IPS-15b (cell line): ENCODE measurements around the gene ARMC8.
"Not testable (repeated sequence)": the region's sequence is repeated elsewhere in the genome, so short reads cannot be mapped to it uniquely, and the experiment has no call there.

Source experiments
- H3K27me3 ChIP-seq: one replicate; pipeline ENCODE4 v1.6.1; 2013; ENCODE audit warnings: low read length; ENCODE audit not compliant: control insufficient read depth, insufficient read depth
- H3K36me3 ChIP-seq: one replicate; pipeline ENCODE4 v1.6.1; 2013; ENCODE audit warnings: low read length; ENCODE audit not compliant: control insufficient read depth, insufficient read depth
- H3K4me1 ChIP-seq: one replicate; pipeline ENCODE4 v1.6.1; 2013; ENCODE audit warnings: mild to moderate bottlenecking, low read length; ENCODE audit not compliant: control insufficient read depth, insufficient read depth
- H3K4me3 ChIP-seq: one replicate; pipeline ENCODE4 v1.5.1; 2013; ENCODE audit warnings: low read depth, low read length
- H3K9ac ChIP-seq: one replicate; pipeline ENCODE4 v1.6.1; 2013; ENCODE audit warnings: low read depth, mild to moderate bottlenecking, low read length
- H3K9me3 ChIP-seq: one replicate; pipeline ENCODE4 v1.6.1; 2013; ENCODE audit warnings: mild to moderate bottlenecking, low read length; ENCODE audit not compliant: control insufficient read depth, insufficient read depth

Gene ARMC8

DNA sequence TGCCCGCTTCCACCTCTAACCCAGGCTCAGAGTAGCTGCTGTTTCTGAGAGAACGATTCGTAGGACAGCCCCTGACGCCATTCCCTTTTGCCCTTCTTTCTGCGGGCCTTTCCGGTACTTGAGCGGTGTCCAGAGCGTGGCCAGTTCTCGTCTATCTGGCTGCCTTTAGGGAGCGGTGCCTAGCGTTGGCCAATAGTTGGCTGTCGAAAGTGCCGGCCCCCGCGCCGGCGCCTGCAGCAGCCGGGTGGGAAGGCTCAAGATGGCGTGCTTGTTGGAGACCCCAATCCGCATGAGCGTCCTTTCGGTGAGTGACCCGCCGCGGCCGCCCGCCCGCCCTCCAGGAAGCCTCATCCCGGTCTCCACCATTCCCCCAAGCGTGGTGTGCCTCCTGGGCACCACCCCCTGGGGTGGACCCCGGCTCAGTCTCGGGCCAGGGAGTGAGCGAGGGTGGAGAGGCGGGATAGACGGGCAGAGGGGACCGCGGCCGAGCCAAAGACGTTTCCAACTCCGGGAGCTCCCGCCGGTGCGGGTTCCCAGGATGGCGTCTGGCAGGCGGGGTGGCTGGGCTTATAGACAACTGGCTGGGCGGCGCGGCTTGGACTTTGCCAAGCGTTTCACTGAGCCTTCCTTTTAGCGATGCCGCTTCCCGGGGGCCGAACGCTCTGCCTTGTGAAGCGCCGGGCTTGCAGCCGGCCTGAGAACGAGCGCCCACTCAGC lies at the start of gene ARMC8:
ARMC8 (plus strand) TSS at position 6 of the 717 bp plus-strand sequence; CDS start at position 260, 254 bp downstream.
- H3K9ac ChIP-seq, result peak within 1 kb of the TSS; percentile 84
- H3K4me1 ChIP-seq, result peaks cover 9% of the 10 kb centered on the region
- H3K9me3 ChIP-seq, result no peaks in the 10 kb centered on the region
- H3K4me3 ChIP-seq, result peak within 1 kb of the TSS; percentile 66
- peaks cover 3% of the 10 kb centered on the region for H3K36me3 ChIP-seq
- peaks cover 20% of the 10 kb centered on the region for H3K27me3 ChIP-seq

DNA sequence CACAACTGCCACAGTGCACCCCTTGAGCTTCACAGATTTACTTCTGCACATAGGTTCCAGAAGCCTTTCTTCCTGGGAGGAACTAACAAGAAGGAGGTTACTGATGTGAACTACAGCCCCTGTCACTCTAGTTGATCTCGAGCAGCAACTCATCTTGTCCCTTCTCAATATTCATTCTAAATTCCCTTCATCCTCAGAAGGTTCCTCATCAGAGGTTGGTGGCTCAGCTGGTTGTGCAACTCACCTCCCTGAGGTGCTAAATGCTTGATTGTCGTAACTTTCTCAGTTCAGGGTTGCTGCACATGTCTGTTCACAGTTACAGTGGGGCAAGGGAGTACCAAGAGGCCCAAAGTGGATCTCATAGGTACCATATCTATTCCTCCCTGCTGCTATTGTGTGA lies 49.2 kb upstream of the ARMC8 start:
- H3K4me1 ChIP-seq, result no peaks in the 10 kb centered on the region
- no peaks in the 10 kb centered on the region for H3K27me3 ChIP-seq
- H3K4me3 ChIP-seq, result no peak overlapping the region
- H3K9me3 ChIP-seq, result no peaks in the 10 kb centered on the region
- H3K9ac ChIP-seq, result no peak overlapping the region
- no peaks in the 10 kb centered on the region for H3K36me3 ChIP-seq

DNA sequence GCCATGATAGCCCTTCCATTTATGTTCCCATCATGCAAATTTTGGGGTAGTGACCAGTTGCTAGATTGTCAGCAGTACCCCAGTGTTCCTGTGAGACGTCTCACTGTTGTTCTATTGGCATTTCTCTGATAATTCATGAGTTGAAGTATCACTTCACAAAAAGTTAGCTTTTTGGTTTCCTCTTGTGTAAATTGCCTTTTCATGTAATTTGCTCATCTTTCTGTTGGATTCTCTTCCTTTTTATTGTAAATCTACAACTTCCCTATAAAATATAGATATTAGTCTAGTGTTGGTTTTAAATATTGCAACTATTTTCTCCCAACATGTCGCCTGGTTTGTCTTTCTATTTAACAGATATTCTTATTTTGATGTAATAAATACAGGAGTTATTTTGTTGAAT lies 47.4 kb upstream of the ARMC8 start:
- Histone ChIP-seq H3K4me1 (no peaks in the 10 kb centered on the region), H3K4me3 (no peak overlapping the region), H3K9me3 (no peaks in the 10 kb centered on the region), H3K9ac (no peak overlapping the region), H3K36me3 (no peaks in the 10 kb centered on the region), H3K27me3 (no peaks in the 10 kb centered on the region)

DNA sequence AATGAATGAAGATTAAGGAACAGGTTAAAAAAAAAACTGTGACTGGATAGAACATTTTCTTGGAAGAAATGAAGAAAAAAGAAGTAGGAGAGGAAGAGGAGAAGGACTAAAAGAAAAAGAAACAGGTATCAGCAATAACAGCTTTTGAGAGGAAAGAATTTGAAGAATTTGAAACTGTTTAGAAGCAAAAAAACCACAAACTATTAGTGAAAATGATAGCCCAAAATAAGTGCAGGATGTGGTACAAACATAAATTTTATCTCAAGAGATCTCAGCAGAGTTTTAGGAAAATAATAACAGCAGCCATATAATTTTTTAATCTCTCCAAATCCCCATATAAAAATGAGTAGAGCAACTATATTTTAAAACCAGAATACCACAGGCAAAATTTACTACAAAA lies 46.2 kb upstream of the ARMC8 start:
- Histone ChIP-seq H3K27me3 (no peaks in the 10 kb centered on the region), H3K4me3 (no peak overlapping the region), H3K4me1 (no peaks in the 10 kb centered on the region), H3K36me3 (no peaks in the 10 kb centered on the region), H3K9me3 (no peaks in the 10 kb centered on the region), H3K9ac (no peak overlapping the region)

- not testable (repeated sequence) for H3K9ac ChIP-seq, H3K27me3 ChIP-seq, H3K4me3 ChIP-seq, H3K36me3 ChIP-seq, H3K4me1 ChIP-seq, H3K9me3 ChIP-seq
Measured at GRCh38 chr3:138142181-138142580, 44.9 kb upstream of the ARMC8 start.

DNA sequence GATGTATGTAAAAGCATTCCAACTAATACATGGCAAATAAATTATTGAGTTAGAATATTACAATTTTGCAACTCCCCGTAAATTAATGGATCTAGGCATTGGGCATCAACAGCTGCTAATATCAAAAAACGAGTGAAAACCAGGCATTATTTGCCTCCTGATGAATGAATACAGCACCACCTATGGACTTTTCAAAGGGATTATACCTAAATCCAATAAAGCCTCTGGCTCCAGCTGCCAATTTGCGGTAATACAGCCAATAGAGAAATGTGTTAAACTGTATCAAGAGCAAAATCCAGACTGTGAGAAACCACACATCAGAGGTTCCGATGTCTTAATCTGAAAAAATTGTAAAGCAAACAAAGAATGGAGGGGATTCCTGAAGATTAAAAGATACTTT lies 38.6 kb upstream of the ARMC8 start:
- Histone ChIP-seq H3K4me3 (no peak overlapping the region), H3K4me1 (no peaks in the 10 kb centered on the region), H3K36me3 (no peaks in the 10 kb centered on the region), H3K9ac (no peak overlapping the region), H3K27me3 (no peaks in the 10 kb centered on the region), H3K9me3 (no peaks in the 10 kb centered on the region)

- H3K9ac ChIP-seq, result no peak overlapping the region
- H3K27me3 ChIP-seq, result no peaks in the 10 kb centered on the region
- H3K9me3 ChIP-seq, result no peaks in the 10 kb centered on the region
- no peaks in the 10 kb centered on the region for H3K4me1 ChIP-seq
- no peak overlapping the region for H3K4me3 ChIP-seq
- no peaks in the 10 kb centered on the region for H3K36me3 ChIP-seq
Measured at GRCh38 chr3:138154534-138154933, 32.6 kb upstream of the ARMC8 start.

- Histone ChIP-seq H3K36me3 (peaks cover 3% of the 10 kb centered on the region), H3K4me3 (no peak overlapping the region), H3K9ac (no peak overlapping the region), H3K4me1 (no peaks in the 10 kb centered on the region), H3K27me3 (no peaks in the 10 kb centered on the region), H3K9me3 (no peaks in the 10 kb centered on the region)
Measured at GRCh38 chr3:138157743-138158142, 29.4 kb upstream of the ARMC8 start.

DNA sequence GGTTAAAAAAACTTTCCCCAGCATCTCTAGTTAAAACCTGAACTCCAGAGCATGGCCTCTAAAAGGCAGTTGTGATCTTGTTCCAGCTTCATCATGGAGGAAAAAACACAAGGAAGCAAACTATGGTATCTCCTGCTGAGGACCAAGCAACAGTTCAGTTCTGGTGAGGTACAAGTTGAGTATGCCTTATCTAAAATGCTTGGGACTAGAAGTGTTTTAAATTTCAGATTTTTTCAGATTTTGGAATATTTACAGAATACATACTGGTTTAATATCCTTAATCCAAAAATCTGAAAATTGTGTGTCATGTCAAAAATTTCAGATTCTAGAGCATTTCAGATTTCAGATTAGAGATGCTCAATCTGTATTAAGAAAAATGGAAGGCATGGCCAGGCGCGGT lies 22.0 kb upstream of the ARMC8 start:
- Histone ChIP-seq H3K4me3 (no peak overlapping the region), H3K9ac (no peak overlapping the region), H3K4me1 (no peaks in the 10 kb centered on the region), H3K9me3 (no peaks in the 10 kb centered on the region), H3K36me3 (peaks cover 16% of the 10 kb centered on the region), H3K27me3 (no peaks in the 10 kb centered on the region)

GRCh38 chr3:138172625-138173024 lies 14.5 kb upstream of the ARMC8 start:
- no peak overlapping the region for H3K4me3 ChIP-seq
- H3K9ac ChIP-seq, result no peak overlapping the region
- peaks cover 9% of the 10 kb centered on the region for H3K36me3 ChIP-seq
- no peaks in the 10 kb centered on the region for H3K27me3 ChIP-seq
- H3K4me1 ChIP-seq, result no peaks in the 10 kb centered on the region
- H3K9me3 ChIP-seq, result no peaks in the 10 kb centered on the region

- peak overlapping the region; percentile 91 for H3K9ac ChIP-seq
Measured at GRCh38 chr3:138173769-138174420, 13.2 kb upstream of the ARMC8 start.

GRCh38 chr3:138174421-138175131 lies 12.5 kb upstream of the ARMC8 start, which contains the start of gene DBR1:
TSS of gene DBR1 (minus strand) at chr3:138174921. CDS start at chr3:138174795, 126 bp downstream.
- no peaks in the 10 kb centered on the region for H3K4me1 ChIP-seq
- H3K36me3 ChIP-seq, result peaks cover 3% of the 10 kb centered on the region
- H3K9ac ChIP-seq, result peak within 1 kb of the TSS; percentile 91
- H3K27me3 ChIP-seq, result no peaks in the 10 kb centered on the region
- peak within 1 kb of the TSS; percentile 91 for H3K4me3 ChIP-seq
- no peaks in the 10 kb centered on the region for H3K9me3 ChIP-seq

More at GRCh38 chr3:138173769-138174420, 13.2 kb upstream of the ARMC8 start:
- no peaks in the 10 kb centered on the region for H3K4me1 ChIP-seq
- H3K36me3 ChIP-seq, result peaks cover 6% of the 10 kb centered on the region
- no peaks in the 10 kb centered on the region for H3K9me3 ChIP-seq
- H3K27me3 ChIP-seq, result no peaks in the 10 kb centered on the region
- peak overlapping the region; percentile 91 for H3K4me3 ChIP-seq
